ENCODE data around the gene IDUA.
"Not testable (repeated sequence)": the region's sequence is repeated elsewhere in the genome, so short reads cannot be mapped to it uniquely, and the experiment has no call there.

Gene IDUA

DNA sequence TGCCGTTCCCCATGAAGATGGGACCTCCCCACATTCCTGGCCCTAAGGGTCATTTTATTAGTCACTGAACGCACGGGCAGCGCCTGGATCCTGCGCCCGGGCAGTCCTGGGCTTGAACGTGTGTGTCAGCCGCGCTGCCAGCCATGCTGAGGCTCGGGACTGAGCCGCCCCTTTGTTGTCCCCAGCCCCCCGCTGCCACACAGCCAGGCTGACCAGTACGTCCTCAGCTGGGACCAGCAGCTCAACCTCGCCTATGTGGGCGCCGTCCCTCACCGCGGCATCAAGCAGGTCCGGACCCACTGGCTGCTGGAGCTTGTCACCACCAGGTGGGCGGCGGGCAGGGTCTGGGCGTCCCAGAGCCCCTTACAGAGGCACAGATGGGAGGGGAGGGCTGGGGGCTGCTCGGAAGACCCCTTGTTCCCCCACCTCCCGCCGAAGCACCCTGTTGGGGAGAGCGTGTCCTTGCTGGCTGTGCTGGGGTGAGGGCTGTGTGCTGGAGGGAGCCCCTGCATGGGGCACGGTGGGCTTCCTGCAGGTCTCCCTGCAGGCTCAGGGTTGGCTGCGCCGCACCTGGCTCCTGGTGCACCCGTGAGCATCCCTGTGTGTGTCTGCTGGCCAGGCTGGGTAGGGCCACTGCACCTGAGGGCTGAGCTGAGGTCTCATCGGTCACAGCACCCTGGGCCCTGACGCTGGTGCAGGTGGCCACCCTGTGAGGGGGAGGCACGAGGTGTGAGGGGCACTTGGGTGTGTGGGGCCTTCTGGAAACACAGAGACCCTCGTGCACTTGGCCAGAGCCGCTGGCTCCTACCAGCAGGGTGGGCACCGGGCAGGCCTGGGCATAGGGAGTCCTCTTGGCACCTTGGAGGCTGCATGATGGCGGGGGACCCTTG, 1.0 kb downstream of the IDUA start:
- DNase-seq (ENCODE audit: low spot score): no peak

DNA sequence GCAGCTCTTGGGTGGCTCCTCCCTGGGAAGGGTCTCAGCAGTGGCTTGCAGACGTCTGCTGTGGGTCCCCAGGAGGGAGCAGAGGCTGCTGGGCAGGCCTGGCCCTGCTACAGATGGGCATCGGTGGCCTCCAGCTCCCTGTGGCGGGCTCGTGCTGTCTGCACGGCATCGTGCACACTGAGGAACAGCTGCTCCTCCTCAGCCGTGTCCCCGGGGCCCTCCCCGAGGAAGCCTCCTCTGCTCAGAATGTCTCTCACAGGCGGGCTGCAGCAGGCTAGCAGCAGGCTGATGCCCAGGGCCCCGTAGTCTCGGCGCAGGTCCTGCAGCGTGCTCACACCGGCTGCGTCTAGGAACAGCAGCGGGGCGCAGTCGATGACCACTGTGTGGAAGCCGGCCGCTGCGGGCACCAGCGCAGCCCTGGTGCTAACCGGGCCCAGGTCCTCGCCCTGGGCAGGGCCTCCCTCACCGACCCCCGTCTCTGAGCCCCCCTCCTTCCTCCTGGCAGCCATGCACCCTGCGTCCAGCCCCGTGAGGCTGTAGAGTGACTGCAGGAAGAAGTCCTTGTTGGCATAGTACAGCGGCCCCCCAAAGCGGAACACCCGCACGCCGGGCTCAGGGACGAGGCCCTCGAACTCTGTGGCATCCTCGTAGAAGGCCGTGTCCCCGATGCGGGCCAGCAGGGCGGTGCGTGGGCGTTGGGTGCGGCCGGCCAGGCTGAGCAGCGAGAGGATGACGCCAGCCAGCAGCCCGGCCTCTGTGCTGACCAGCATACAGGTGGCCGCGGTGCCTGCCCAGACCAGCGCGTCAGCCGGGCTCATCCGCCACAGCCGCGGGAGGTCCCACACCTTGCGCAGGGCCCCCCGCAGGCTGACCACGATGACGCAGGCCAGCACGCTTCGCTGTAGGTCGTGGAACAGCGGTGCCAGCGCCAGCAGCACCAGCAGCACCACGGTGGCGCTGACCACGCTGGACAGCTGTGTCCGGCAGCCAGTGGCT, 2.2 kb downstream of the IDUA start:
- DNase-seq (ENCODE audit: low spot score): no peak

DNA sequence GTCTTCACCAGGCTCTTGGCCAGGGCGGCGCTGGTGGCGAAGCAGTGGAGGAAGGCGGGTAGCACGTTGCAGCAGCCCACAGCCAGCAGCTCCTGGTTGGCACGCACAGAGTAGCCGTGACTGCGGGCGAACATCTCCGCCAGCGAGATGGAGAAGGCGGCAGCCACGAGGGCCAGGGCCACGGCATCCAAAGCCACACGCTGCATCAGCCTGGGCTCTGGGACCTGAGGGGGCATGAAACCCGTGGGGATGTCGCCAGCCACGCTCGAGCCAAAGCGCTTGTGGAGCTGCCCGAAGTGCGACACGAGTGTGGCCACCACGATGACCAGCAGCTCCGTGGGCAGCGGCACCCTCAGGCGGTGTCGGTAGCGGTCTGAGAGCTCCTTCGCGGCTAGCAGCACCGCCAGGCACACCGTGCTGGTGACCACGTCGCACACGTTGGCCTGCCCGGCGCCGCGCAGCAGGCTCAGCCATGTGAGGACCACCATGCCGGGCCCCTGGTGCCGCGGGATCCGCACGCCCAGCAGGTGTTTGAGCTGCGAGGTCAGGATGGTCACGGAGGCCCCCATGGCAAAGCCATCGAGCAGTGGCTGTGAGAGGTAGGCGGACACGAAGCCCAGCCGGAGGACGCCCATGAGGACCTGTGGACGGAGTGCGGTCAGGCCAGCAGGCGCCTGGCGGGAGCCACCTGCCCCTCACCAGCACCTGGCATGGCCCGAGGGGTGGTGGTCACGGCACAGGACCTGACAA, 3.1 kb downstream of the IDUA start:
- no peak for DNase-seq (ENCODE audit: low spot score)

DNA sequence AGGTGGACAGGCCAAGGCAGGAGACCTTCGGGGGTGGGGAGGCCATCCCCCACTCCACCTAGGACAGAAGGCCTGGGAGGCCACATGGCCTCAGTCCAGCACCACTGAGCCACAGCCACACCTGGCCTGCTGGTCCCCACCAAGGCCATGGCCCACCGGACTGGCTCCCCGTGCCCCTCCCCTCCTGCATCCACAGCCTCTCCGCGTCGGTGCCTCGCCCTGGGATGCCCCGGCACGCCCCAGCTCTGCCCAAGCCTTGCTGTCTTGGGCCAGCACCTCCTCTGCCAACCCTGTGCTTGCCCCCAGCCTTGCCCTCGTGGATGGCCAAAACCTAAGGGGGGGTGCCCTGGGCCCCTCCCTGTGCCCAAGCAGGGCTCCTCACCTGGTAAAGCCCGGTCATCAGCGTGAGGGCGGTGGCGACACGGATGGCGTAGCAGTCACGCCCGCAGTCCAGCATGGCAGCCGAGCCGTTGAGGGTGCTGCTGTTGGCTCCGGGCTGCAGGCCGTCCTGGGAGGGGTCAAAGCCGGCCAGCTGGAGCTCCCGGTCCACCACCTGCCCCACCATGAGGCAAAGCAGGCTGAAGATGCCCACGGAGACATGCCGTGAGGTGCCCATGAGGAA, 4.0 kb downstream of the IDUA start:
- DNase-seq (ENCODE audit: low spot score): no peak

DNA sequence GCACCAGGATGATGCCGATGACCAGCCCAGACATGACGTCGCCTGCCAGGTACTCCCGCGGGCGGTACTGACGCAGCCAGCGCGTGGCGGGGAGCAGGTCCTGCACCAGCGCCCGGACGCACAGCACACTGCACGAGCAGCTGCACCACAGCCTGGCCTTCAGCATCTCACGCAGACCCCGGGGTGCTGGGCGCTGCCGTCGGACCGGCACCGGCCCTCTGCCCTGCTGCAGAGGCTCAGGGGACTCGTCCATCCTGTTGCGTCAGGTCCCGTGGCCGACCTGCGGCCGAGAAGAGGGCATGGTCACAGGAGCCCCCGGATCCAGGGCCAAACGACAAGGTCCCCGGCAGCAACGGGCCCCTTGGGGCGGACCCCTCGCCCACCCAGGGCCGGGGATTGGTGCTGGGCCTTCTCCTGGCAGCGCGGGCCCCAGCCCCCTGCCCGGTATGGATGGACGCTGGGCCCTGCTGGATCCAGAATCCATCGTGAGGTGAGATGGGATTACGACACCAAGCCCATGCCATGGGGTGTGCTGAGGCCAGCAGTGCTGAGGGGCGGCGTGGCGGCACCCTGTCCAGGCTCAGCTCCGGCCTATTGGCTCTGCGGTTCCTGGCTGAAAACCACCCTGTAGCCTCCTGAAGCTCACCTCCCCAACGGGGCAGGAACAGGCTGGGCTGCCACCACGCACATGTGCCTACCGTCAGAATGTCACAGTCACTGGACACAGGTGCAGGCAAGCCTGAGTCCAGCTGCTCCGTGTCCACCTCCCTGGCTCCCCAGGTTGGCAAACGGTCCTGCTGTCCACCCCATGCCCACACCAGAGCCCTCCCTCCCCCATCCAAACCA, 4.8 kb downstream of the IDUA start:
- DNase-seq (ENCODE audit: low spot score): no peak

DNA sequence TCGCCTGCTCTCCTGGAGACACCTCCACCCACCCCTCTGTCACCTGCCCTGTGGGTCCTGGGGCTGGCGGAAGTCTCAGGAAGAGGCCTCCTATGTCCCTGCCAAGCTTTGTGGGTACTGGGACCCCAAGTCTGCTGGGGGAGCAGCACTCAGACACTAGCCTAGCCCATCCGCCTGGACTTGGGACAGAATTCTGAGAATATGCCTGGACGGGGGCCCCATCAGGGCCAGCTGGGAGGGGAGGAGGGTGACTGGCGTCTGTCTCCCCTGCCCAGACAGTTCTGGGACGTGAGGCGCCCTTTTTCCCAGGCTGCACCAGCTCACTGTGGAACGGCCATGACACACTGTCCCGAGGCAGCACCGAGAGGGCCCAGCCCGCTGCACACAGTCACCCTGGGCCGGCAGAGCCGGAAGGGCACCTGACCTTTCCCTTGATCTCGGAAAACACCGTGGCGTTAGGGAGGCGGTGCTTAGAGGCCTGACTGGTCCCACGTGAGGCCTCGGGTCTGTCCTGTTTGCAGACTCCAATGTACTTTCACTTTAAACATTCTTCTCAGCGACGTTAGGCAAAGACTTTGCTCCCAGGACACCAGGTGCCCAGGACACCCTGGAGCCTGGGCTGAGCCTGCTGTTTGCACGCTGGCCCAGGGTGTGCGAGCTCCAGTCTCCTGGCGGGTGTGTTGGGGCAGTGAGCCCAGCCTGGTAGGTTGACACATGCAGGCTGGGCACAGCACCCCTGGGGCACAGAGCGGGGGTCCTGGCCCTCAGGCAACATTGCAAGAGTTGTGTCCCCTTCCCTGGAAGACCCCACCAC, 5.7 kb downstream of the IDUA start:
- no peak for DNase-seq (ENCODE audit: low spot score)

DNA sequence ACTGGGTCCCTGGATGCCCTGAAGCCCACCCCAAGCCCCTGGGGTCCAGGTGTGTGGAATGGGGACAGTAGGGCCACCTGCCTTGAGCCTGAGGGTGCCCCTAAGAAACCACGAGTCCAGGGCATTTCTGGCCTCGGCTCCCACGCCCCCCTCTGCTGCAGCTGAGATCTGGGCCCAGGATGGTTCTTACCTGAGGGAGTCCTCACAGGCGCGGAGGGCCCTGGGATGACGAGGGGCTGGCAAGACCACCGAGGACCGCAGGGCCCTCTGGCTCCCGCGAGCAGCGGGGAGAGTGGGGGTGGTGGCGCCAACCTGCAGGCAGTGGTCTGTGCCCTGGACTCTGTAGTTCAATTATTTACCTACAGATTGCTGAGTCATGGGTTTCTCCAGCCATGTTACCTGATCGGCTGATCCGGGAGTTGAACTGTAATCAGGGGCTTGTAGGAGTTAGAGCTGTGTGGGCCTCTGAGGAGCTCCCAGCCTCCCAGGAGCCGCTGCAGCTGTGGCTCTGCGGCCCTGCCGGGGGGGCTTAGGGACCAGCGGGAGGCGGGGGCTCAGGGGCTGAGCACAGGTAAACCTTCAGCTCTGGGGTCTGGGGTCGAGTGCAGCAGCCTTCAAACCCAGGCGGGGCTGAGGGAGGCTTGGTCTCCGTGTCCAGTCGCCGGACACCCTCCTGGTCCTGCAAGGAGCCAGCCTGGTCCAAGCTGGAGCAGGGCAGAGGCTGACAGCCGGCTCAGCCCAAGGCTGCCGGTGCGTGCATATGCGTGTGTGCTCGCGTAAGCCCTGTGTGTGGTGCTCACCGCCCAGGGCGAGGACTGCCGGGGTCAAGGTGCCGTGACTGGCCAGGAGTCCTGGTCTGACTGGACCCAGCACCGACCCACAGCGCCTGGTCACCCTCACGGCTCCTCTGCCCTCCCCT, 6.5 kb downstream of the IDUA start, which contains the start of gene SLC26A1:
Gene SLC26A1, minus strand, starts transcription at position 294 of the 919 bp plus-strand sequence. CDS start 1,701 bp downstream, outside the sequence.
- no peak for DNase-seq (ENCODE audit: low spot score)

DNA sequence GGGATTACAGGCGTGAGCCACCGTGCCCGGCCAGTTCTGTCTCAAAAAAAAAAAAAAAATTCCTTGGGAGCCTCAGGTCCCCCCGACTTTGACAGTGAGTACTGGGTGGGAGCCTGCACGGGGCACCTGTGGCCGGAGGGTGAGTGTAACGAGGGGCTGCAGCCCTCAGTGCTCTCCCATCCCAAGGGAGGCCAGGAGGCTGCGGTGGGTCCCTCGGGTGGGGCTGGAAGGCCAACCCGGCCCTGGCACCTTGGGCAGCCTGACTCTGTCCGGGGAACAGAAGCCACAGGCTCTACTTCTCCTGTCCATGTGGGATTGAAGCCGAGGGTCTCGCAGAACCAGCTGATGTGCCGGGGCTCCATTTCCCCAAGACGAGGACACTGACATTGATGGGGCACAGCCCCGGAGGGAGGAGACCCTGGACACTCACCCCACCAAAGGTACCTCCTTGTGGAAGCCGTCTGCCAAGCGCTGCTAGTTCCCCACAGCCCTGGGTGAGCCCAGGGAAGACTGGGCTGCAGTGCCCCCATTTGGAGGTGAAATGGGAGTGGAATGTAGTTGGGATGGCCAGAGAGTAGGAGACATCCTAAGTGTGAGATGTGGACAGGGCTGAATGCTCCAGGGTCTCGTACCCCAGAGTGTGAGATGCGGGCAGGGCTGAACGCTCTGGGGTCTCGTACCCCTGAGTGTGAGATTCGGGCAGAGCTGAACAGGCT, 8.6 kb downstream of the IDUA start:
- no peak for DNase-seq (ENCODE audit: low spot score)

DNA sequence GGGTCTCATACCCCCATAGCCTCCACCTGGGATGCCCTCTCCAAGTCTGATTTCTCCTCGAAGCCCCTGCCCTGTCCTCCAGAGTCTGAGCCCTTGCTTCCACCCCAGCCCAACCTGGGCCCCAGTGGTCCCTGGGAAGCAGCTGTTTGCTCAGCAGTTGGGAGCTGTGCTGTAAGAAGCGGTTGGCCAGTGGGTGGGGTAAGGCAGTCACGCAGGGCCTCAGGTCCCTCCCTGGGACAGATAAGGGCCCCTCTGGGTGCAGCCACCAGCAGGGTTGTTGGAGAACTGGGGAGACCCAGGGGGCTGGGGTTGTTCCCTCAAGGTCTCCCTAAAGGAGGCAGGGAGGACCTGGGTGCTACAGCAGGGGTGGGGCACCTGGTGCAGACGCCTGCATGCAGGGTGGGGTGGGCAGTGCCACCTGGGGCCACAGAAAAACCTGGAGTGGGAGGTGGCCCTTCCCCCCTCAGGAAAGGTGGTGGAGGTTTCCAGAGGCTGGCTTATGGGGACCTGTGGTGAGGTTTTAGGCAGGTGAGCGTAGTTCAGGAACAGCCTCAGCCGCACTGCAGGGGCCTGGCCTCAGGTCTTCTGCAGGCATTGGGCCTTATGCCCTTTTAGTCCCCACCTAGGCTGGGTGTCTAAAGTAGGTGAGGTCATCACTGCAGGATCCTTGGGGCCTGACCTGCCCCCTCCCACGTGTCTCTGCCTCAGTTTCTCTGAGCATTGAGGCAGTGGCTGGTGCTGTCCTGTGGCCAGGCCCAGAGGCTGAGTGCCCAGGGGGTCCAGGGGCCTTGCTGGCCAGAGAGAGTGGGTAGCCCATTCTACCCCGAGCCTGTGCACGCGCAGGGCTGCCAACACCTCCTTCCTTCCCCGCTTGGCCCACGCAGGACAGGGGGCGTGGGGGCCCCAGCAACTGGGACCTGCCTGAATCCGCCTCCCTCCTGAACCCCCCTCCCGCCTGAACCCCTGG, 9.5 kb downstream of the IDUA start:
- no peak for DNase-seq (ENCODE audit: low spot score)

DNA sequence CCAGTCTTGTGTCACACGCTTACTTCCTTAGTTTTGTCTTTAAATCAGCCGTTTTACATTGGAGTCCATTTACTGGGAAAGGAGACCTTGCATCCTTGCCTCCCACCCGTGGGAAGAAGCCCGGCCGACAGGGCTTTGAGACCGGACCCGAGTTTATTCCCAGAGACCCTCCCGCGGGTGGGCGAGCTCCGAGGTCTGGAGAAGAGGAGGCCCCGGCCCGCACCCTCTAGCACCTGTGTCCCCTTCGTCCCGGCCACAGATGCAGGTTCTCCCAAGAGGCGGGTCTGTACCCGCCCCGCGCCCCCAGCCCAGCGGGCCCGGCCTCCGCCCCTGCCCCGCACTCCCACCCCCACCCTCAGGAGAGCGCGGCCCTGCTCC, 10.1 kb downstream of the IDUA start:
- DNase-seq (ENCODE audit: low spot score): no peak

DNA sequence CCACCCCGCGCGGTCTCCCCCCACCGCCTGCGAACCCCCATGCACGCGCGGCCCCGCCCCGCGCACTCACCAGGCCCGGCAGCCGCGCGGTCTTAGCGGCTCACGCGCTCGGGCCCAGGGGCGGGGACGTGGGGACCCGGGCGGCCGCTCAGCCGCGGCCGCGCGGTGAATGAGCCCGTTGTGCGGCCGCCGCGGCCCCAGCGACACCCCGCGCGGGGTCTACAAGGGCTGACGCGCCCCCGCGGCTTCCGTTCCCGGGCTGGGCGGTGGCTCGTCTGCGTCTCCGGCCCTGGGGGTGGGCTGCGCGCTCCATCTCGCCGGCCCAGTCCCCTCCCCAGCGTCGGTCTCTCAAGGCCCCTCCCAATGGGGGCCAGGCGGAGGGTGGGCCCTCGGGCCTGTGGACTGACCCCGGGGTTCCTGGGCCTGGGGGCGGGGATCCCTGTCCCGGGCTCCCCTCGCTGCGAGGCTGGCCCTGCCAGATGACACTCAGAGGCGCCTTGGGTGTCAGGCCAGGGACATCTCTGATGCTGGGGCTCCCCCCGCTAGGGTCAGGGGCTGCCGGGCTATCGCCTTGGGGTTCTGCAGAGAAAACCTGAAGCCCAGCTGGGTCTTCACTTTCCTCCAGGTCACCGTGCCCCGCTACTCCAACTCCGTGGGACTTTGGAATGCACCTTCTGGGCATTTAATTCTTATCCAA, 10.7 kb downstream of the IDUA start:
- DNase-seq (ENCODE audit: low spot score): peak; percentile 50

DNA sequence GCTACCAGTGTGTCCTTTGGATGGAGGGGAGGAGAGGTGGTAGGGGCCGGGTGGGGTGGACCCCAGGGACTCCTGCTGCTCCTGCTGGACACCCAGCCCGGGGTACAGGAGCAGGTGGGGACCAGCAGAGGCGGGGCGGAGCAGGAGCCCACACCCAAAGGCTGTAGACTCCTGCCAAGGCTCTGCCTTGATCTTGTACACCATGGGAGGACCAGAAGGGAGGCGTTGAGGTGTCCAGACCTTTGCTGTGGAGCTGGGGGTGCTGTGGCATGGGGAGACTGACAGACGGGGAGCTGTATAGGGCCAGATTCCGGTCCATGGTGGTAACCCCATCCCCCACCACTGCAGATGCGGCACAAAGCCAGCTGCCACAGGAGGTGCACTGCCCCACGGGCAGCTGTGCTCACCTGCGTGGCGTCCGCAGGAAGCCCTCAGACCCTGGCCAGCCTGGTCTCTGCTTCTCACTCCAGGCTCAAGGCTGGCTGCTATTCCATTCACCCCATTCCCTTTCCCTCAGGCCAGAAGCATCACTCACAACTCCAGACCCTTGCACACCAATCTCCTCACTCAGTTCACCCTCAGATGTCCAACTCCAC, 11.3 kb downstream of the IDUA start:
- no peak for DNase-seq (ENCODE audit: low spot score)

DNA sequence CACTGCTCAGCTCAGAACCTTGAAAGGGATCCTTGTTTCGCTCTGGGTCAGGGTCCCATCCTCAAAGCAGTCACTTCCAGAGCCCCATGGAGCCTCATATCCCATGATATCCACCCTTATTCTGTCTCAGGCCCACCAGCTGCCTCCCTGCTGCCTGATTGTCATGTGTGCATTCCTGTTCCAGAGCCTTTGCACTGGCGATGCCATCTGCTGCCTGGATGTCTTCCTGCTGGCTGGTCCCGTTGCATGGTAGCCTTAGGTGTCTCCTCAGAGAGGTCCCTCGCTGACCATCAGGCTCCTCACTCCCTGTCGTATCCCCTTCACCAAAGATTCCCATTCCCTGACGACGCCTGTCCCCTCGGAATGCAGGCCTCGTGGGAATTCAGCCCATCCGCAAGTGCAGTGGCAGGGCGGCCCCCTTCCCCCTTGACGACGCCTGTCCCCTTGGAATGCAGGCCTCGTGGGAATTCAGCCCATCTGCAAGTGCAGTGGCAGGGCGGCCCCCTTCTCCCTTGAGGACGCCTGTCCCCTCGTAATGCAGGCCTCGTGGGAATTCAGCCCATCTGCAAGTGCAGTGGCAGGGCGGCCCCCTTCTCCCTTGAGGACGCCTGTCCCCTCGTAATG, 12.5 kb downstream of the IDUA start:
- not testable (repeated sequence) for DNase-seq (ENCODE audit: low spot score)

DNA sequence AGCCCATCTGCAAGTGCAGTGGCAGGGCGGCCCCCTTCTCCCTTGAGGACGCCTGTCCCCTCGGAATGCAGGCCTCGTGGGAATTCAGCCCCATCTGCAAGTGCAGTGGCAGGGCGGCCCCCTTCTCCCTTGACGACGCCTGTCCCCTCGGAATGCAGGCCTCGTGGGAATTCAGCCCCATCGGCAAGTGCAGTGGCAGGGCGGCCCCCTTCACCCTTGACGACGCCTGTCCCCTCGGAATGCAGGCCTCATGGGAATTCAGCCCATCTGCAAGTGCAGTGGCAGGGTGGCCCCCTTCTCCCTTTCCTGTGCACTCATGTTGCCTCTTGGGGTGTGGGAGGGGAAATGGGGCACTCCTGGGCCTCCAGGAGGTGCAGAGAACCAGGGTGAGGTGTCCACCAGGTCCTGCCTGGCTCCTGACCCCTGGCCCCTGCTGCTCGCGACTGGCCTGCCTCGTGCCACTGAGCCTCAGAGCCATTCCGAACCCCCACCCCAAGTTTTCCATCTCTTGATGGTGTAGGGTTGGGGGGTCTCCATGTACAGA, 13.1 kb downstream of the IDUA start:
- no peak for DNase-seq (ENCODE audit: low spot score)

DNA sequence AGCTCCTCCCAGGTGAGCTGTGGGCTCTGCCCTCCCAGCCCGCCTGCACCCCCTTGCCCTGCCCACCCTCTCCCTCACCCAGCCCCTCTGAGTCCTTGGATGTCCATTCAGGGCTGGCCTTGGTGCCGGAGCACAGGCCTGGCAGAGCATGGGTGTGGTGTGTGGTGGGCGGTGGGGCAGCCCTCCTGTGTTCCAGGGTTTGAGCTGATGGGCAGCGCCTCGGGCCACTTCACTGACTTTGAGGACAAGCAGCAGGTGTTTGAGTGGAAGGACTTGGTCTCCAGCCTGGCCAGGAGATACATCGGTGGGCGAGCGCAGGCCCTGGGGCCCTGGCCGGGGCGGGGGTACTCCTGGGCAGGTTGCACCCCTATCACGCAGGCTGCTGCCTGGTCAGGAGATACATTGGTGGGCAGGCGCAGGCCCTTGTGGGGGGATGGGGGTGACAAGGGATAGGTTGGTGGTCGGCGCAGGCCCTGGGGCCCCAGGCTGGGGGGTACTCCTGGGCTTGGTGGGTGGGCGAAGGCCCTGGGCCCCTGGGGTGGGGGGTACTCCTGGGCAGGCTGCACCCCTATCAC, 13.9 kb downstream of the IDUA start:
- no peak for DNase-seq (ENCODE audit: low spot score)
